MM.1S (cell line): ENCODE results near the gene SLC35G6.

Source experiments
- CTCF ChIP-seq: fragments of 300-600 bp; sonication (generic); IDR thresholded peaks from 2 replicates; pipeline ENCODE4 v1.5.1; 2016; ENCODE audit warnings: antibody characterized with exemption, low read length, mixed read lengths
- EZH2 ChIP-seq: fragments of 300-600 bp; sonication (generic); optimal IDR thresholded peaks from 2 replicates; pipeline ENCODE3; 2017; ENCODE audit warnings: low read depth, mild to moderate bottlenecking, antibody characterized with exemption, low read length, mixed read lengths

- no peak for TF ChIP-seq CTCF
- no peak for TF ChIP-seq EZH2
Measured at GRCh38 chr17:7515911-7516610, 34.8 kb downstream of the SLC35G6 start.
